Erythroblast (primary cell): ENCODE data around the gene SLC35F3.

Experiments used
- GATA1 ChIP-seq: IDR thresholded peaks from 2 replicates; pipeline ENCODE4 v1.6.1; 2011; ENCODE audit warnings: low read depth, mild to moderate bottlenecking, control low read depth, low read length, moderate library complexity
- POLR2A ChIP-seq: IDR thresholded peaks from 2 replicates; pipeline ENCODE4 v1.6.1; 2011; ENCODE audit warnings: mild to moderate bottlenecking, low read length

- TF ChIP-seq POLR2A (no peak), GATA1 (no peak)
Measured at GRCh38 chr1:234009668-234010067, 105.2 kb downstream of the SLC35F3 start.
